GM12875 (cell line): ENCODE data around the gene SRPX.

Source experiments
- H3K4me3 ChIP-seq: one replicate; pipeline ENCODE4 v1.5.1; 2011; ENCODE audit warnings: low read depth, low read length, control low read depth
- CTCF ChIP-seq: IDR thresholded peaks from 2 replicates; pipeline ENCODE4 v1.5.1; 2011; ENCODE audit warnings: low read depth, mild to moderate bottlenecking, control low read depth, inconsistent platforms, low read length, moderate library complexity, borderline replicate concordance; ENCODE audit not compliant: insufficient read depth

The SRPX gene

GRCh38 chrX:38124000-38124399 lies 96.7 kb downstream of the SRPX start:
- TF ChIP-seq CTCF = no peak

GRCh38 chrX:38117485-38117884 lies 103.2 kb downstream of the SRPX start:
- no peak for TF ChIP-seq CTCF
- no peak overlapping the region for H3K4me3 ChIP-seq

More at GRCh38 chrX:38124000-38124399, 96.7 kb downstream of the SRPX start:
- H3K4me3 ChIP-seq = no peak overlapping the region

DNA sequence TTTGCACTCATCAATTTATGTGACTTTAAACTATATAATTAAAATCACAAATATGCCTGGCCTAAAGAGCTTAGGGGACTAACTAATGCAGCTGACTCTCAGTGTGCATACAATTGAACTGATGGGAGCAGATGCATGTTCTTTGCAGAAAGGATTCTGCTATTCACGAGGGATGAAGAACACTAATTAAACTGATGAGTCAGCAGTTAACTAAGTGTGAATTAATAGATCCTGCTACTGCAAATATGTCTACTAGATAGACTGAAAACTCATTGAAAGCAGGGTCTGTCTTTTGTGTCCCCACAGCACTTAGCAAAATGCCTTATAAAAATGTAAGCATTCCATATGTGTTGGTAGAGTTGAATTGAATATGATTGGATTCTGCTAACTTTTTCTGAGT lies 104.0 kb downstream of the SRPX start:
- no peak for TF ChIP-seq CTCF
- H3K4me3 ChIP-seq = no peak overlapping the region

- no peak overlapping the region for H3K4me3 ChIP-seq
- no peak for TF ChIP-seq CTCF
These were observed 108.1 kb downstream of the SRPX start for GRCh38 chrX:38112566-38112965.

GRCh38 chrX:38111196-38111595 lies 109.5 kb downstream of the SRPX start:
- TF ChIP-seq CTCF = no peak
- no peak overlapping the region for H3K4me3 ChIP-seq

GRCh38 chrX:38110231-38110630 lies 110.4 kb downstream of the SRPX start:
- TF ChIP-seq CTCF = no peak
- H3K4me3 ChIP-seq = no peak overlapping the region

DNA sequence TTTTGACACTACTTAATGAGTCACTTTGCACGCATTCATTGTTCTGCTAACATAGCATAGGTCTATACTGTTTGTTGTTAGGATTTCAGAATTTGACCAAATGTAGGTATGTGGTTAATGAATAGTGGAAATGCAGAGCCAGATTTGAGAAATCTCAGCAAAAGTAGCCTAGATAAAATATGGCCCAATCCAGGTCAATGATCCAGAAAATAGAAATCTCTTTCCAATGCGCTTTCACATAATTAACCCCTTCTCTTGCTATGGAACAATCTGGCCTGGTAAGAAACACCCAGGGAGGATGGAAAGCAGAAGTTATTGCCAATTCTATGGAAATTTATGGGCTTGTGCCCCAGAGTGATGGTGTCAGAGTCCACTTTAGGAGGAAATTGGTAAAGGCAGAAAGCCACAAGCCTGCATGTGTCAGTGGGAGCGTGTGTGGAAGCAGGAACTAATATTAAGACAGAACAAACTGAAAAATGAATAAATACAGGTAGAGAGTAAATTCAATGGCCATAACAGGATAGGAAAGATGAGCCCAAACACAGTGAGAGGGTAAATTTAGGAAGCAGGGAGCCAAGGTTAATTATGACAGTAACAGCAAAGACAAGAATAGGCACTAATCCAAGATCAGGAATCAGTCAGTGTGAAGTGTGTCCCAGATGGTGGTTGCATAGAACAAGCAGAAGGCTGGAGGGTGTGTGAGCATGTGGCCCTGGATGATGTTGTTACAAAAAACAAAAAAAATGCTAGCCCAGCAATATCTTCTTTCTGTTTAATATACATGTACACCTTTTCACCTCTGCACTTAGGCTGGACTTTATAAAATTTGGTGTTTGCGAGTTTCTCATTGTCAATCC lies 111.4 kb downstream of the SRPX start:
- TF ChIP-seq CTCF = no peak
- no peak overlapping the region for H3K4me3 ChIP-seq
